Endometrial microvascular endothelial cells (primary cell): ENCODE data around the gene UBAP1. TPM values are rescaled to one million over a fixed set of nuclear protein-coding genes. Genes with fewer than 3 reads are reported as not detected.
"Not testable (repeated sequence)": the region's sequence is repeated elsewhere in the genome, so short reads cannot be mapped to it uniquely, and the experiment has no call there.

ENCODE experiments used
- in situ Hi-C: cut with HindIII; loops from 2 replicates; pipeline ENCODE4 v1.10.0; 2017; ENCODE audit warnings: low sequenced_read_pairs, low pct_unique_long_range_greater_than_20kb; ENCODE audit errors: inconsistent ontology term
- total RNA-seq: library from RNA; depleted of rRNA; stranded (reverse); fragments of >200 nt; gene quantifications from one replicate; pipeline ENCODE4 v1.2.3, GENCODE V29; 2015; ENCODE audit errors: inconsistent ontology term

Gene UBAP1
- total RNA-seq, 1 donor from 2014 or later: 41.5 TPM

- in situ Hi-C loops: no loop called here
These were observed 75.5 kb downstream of the UBAP1 start for GRCh38 chr9:34254141-34254913.

DNA sequence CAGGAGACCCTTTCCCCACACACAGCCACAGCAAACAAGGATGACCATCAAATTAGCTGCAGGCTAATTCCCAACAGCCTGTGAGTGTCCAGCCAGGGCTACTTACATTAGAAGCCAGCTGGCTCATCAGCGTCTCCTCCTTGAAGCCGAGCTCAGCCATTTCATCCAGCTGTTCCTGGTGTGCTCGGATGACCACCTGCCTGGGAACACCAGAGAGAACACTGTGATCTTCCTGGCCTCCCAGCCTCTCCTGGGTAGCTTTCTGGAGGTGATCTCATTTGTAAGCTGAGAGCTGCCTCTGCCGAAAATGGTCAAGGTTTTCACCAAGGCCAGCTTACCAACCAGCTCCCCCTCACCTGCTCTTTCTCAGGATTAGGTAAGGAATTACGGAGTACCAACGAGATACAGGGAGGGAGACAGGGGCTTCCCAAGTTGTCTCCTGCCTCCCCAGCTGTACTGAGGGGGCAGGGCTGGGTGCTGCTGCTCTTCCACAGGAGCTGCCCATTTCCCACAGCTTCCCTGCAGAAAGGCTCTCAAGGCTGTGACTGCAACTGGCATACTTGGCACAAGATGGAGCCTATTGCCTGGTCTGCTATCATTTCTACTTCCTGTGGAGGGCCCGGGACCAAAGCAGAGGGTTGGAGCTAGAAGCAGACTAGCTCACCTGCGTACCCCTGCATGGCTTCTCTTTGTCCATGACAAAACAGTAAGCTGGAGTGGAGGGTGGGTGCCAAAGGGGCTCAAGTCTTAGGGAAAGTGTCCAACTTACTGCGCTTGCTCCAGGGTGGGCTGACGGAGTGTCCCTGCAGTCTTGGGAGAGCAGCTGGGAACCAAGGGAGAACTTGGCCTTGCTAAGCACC, 76.4 kb downstream of the UBAP1 start:
- in situ Hi-C loops: no loop called here

GRCh38 chr9:34256104-34256503, 77.3 kb downstream of the UBAP1 start:
- in situ Hi-C loops: no loop called here

DNA sequence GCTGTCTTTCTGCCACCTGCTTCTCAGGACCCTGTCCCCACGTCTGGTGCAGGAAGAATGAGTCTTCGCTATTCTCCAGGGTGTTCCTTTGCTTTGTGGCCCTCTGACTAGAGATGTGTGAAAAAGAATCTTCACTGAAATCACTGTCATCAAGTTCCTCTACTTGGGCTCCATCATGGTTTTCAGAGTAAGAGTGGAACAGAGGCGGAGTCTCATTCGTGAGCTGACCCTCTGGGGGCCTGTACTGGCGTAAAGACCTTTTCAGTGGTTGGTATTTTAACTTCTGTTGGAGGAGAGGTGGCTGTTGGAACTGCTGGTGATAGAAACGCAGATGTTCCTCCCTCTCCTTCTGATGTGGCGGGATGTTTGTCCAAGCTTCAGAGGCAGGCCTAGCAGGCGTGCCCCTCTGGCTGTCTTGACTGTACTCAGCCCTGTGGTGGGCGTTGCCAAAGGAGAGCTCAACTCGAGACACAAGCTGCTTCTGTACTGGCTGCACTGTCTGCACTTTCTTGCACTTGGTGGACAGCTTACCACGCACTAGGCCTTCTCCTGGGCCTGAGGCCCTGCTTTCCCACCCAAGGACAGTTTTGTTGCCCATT, 78.2 kb downstream of the UBAP1 start:
- in situ Hi-C loops: no loop called here

DNA sequence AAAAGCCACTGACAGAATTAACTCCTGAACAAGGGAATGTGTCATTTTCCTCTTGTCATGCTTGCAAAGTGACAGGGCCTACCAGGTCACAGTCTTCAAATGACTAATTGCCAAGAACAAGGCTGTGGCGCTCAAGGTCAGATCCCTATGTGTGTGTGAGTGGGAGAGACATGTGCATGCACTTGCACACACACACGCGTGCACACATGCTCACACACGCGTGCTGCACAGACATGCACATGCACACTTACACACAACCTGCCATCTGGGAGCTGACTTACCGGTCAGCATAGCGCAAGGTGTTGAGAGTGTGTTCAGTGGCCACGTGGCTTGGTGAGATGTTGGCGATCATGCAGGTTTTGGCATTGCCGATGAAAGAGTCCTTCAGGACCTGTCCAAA, 80.5 kb downstream of the UBAP1 start:
- in situ Hi-C loops: no loop called here

- in situ Hi-C loops: no loop called here
These were observed 84.1 kb downstream of the UBAP1 start for GRCh38 chr9:34262971-34263370.

DNA sequence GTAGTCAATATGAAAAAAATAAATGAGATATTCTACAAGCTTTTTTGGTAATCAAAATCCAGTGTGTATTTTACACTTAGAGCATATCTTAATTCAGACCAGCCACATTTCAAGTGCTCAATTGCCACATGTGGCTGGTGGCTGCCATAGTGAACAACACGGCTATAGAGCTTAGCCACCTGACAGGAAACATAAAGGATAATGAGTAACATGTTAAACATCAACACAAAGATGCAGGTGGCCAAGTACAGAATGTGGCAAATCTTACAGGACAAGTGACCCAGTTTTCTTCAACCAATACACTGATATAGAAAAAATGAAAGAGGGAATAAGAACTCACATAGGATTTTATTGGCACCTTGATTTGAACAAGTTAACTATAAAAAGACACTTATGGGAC, 88.8 kb downstream of the UBAP1 start:
- in situ Hi-C loops: no loop called here

GRCh38 chr9:34271265-34272006, 92.6 kb downstream of the UBAP1 start:
- in situ Hi-C loops: no loop called here

DNA sequence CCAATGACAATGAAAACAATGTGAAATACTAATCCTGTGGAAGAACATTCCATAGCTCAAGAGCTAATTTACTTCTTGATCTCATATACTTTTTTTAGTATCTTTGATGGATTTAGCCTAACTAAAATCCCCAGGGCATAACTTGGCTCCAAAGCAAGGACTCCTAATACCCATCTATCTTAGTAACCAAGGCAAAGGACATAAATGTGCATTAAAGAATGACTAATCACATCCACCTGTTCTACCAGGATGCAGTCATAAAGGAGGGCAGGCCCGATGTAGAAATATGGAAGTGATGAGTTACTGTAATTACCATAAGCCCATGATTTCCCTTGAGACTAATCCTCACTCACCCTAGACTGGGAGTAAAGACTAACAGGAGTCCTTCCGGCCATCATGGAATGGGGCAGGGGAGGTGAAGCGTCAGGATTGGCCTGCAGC, 93.3 kb downstream of the UBAP1 start:
- in situ Hi-C loops: no loop called here

GRCh38 chr9:34273588-34273987, 94.7 kb downstream of the UBAP1 start:
- in situ Hi-C loops: not testable (repeated sequence)

DNA sequence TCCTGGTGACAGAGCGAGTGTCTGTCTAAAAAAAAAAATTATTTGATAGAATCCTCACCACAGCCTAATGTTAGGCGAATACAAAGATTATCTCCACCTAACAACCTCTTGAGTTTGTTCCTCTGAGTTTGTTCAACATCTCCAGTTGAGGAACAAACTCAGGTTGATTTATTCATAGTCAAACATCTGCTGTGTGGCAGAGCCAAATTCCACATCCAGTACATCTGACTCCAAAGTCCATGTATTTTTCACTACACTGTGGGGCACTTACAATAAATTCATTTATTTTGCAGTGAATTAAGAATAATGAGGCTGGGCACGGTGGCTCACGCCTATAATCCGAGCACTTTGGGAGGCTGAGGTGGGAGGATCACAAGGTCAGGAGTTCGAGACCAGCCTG, 97.0 kb downstream of the UBAP1 start:
- in situ Hi-C loops: no loop called here

DNA sequence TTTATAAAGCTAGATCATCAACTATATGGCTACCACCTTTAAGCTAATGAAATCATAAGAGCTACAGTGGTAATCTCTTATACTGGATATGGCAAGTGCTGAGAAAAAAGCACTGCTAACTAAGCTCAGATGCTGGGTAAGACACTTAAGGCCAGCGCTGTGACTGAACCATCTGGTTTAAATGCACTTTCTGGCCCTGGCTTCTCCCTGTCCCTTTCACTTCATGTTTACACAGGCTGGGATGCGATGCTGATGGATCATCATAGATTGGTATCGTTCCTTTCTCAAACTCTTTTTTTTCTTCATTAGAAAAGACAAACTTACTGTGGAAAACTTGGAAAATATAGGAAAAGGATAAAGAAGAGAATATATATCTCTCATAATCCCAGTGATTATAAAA, 97.9 kb downstream of the UBAP1 start:
- in situ Hi-C loops: no loop called here

GRCh38 chr9:34279411-34279810, 100.6 kb downstream of the UBAP1 start:
- in situ Hi-C loops: no loop called here

- in situ Hi-C loops: no loop called here
These were observed 103.3 kb downstream of the UBAP1 start for GRCh38 chr9:34282096-34282495.

- in situ Hi-C loops: no loop called here
These were observed 110.3 kb downstream of the UBAP1 start for GRCh38 chr9:34289159-34289558.

GRCh38 chr9:34291023-34291422, 112.2 kb downstream of the UBAP1 start:
- in situ Hi-C loops: no loop called here

- in situ Hi-C loops: no loop called here
These were observed 112.6 kb downstream of the UBAP1 start for GRCh38 chr9:34291423-34291822.

- in situ Hi-C loops: no loop called here
These were observed 113.7 kb downstream of the UBAP1 start for GRCh38 chr9:34292552-34292951.

- in situ Hi-C loops: not testable (repeated sequence)
These were observed 122.2 kb downstream of the UBAP1 start for GRCh38 chr9:34301064-34301463.
